H4 (cell line): ENCODE results near the gene CUX1. TPM values are rescaled to one million over a fixed set of nuclear protein-coding genes. Genes with fewer than 3 reads are reported as not detected.
"Not testable (repeated sequence)": the region's sequence is repeated elsewhere in the genome, so short reads cannot be mapped to it uniquely, and the experiment has no call there.

Source experiments
- DNase-seq: peaks from one replicate; pipeline ENCODE4 v3.0.0-alpha.2; 2015; ENCODE audit warnings: low spot score
- total RNA-seq: library from RNA; depleted of rRNA; stranded (reverse); fragments of >200 nt; shearing (Covaris generic); gene quantifications from 2 replicates; pipeline ENCODE4 v1.2.3, GENCODE V29; 2014

The CUX1 gene
- total RNA-seq, 1 experiment from 2014 or later: 20.1 TPM

- no peak for DNase-seq
These were observed 488.2 kb downstream of the CUX1 start for GRCh38 chr7:102305414-102306268.

- DNase-seq: peak; percentile 94
These were observed 489.7 kb downstream of the CUX1 start for GRCh38 chr7:102306916-102307677.

- no peak for DNase-seq
These were observed 493.0 kb downstream of the CUX1 start for GRCh38 chr7:102310414-102310815.

GRCh38 chr7:102312317-102312716 lies 494.9 kb downstream of the CUX1 start:
- no peak for DNase-seq

GRCh38 chr7:102313997-102314780 lies 496.8 kb downstream of the CUX1 start:
- DNase-seq: no peak

GRCh38 chr7:102317231-102318059 lies 500.0 kb downstream of the CUX1 start:
- DNase-seq: no peak

- peak; percentile 44 for DNase-seq
These were observed 501.1 kb downstream of the CUX1 start for GRCh38 chr7:102318482-102318971.

- no peak for DNase-seq
These were observed 502.2 kb downstream of the CUX1 start for GRCh38 chr7:102319671-102320070.

GRCh38 chr7:102320181-102320580 lies 502.8 kb downstream of the CUX1 start:
- no peak for DNase-seq

GRCh38 chr7:102320601-102321350 lies 503.4 kb downstream of the CUX1 start:
- no peak for DNase-seq

GRCh38 chr7:102321351-102322201 lies 504.1 kb downstream of the CUX1 start:
- DNase-seq: no peak

GRCh38 chr7:102322202-102322715 lies 504.8 kb downstream of the CUX1 start:
- no peak for DNase-seq

- no peak for DNase-seq
These were observed 506.4 kb downstream of the CUX1 start for GRCh38 chr7:102323914-102324195.

GRCh38 chr7:102325106-102325505 lies 507.7 kb downstream of the CUX1 start:
- not testable (repeated sequence) for DNase-seq

- no peak for DNase-seq
These were observed 508.9 kb downstream of the CUX1 start for GRCh38 chr7:102326157-102326889.

GRCh38 chr7:102327183-102327582 lies 509.8 kb downstream of the CUX1 start:
- DNase-seq: not testable (repeated sequence)

GRCh38 chr7:102328863-102329262 lies 511.4 kb downstream of the CUX1 start:
- not testable (repeated sequence) for DNase-seq

GRCh38 chr7:102329366-102329765 lies 511.9 kb downstream of the CUX1 start:
- DNase-seq: not testable (repeated sequence)
